Stimulated activated CD8-positive, alpha-beta memory T cell treated with anti-CD3 and anti-CD28 coated beads, Interleukin-12 subunit alpha, Interleukin-12 subunit beta, amount 100 ng/mL, for 4 hours (primary cell): ENCODE measurements around the gene SUSD4.
"Not testable (repeated sequence)": the region's sequence is repeated elsewhere in the genome, so short reads cannot be mapped to it uniquely, and the experiment has no call there.

Source experiments
- DNase-seq: peaks from one replicate; pipeline ENCODE4 v3.0.0-alpha.2; 2020; ENCODE audit warnings: low read depth

SUSD4 gene, protein sequence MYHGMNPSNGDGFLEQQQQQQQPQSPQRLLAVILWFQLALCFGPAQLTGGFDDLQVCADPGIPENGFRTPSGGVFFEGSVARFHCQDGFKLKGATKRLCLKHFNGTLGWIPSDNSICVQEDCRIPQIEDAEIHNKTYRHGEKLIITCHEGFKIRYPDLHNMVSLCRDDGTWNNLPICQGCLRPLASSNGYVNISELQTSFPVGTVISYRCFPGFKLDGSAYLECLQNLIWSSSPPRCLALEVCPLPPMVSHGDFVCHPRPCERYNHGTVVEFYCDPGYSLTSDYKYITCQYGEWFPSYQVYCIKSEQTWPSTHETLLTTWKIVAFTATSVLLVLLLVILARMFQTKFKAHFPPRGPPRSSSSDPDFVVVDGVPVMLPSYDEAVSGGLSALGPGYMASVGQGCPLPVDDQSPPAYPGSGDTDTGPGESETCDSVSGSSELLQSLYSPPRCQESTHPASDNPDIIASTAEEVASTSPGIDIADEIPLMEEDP

GRCh38 chr1:223363856-223364684 lies at the start of gene SUSD4:
TSS of gene SUSD4 (minus strand) at chr1:223364176. CDS start at chr1:223363425, 751 bp downstream.
- peak; percentile 53 for DNase-seq

- DNase-seq, result no peak
Observed at GRCh38 chr1:223413216-223413615, 49.2 kb upstream of the SUSD4 start.

GRCh38 chr1:223411710-223412109 lies 47.7 kb upstream of the SUSD4 start:
- no peak for DNase-seq

DNA sequence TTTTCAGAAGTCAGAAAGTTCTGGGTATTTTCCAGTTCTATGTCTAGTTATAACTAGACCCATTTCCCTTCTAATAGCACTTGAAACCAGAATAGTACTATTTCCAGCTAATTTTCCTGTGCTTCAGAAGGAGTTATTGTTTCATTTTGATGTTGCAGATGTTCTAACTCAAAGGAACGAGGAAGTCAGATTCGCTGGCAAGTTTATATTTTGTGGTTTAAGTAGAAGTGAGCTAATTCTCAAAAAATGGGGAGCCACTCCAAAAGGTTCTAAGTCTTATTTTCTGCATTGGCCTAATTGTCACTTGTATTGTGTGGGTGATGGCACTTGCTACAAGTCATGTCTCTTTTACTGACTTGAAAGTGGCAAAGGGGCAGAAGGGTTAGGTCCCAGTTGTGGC lies 47.3 kb upstream of the SUSD4 start:
- DNase-seq, result no peak

DNA sequence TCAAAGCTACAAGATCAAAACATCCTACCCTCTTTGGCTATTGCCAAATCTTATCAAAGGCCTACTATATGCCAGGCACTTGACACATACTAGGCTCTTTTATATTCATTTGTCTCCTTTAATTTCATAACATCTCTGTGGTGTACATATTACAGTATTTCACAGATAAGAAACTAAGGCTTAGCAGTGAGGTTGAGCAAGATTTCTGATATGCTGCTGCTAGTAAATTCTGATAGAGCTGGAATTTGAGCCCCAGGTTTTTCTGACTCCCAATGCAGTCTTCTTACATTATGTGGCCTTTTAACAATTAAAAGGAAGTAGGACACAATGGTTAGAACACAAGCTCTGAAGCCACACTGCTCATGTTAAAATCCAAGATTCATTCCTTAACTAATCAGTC lies 46.1 kb upstream of the SUSD4 start:
- no peak for DNase-seq

DNA sequence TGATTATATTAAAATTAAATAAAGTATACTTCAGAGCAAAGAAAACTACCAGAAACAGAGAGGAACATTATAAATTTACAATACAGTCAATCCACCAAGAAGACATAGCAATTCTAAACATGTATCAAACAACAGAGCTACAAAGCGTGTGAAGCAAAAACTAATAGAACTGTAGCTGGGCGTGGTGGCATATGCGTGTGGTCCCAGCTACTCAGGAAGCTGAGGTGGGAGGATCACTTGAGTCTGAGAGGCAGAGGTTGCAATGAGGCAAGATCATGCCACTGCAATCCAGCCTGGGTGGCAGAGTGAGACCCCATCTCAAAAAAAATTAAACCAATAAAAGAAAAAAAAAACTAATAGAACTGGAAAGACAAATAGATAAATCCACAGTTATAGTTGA lies 41.5 kb upstream of the SUSD4 start:
- no peak for DNase-seq

DNA sequence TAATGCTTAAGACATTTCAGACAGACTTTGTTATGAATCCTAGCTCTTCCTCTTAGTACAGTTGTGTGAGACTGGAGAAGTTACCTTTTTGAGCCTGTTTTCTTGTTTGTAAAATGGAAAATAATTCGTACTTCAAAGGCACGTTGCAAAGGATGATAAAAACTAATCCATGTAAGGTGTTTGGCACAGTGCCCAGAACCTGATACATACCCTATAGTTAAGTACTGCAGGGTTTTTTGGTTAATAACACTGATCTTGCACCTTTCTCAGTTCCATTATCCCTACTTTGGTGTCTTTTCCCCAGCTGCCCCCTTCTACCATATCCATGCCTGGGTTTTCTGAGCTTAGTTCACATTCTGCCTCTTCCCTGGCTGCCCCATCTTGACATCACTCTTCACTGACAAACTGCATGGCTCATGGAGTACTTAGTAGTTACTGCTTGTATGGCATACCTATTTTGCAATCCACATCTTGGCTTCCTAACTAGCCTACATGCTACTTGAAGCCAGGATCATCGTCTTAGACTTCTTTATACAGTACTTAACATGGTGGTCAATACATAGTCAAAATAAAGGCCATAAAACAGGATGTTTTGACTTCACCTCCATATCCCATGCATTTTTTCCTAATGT lies 39.3 kb upstream of the SUSD4 start:
- DNase-seq, result no peak

GRCh38 chr1:223402790-223403142 lies 38.8 kb upstream of the SUSD4 start:
- no peak for DNase-seq

DNA sequence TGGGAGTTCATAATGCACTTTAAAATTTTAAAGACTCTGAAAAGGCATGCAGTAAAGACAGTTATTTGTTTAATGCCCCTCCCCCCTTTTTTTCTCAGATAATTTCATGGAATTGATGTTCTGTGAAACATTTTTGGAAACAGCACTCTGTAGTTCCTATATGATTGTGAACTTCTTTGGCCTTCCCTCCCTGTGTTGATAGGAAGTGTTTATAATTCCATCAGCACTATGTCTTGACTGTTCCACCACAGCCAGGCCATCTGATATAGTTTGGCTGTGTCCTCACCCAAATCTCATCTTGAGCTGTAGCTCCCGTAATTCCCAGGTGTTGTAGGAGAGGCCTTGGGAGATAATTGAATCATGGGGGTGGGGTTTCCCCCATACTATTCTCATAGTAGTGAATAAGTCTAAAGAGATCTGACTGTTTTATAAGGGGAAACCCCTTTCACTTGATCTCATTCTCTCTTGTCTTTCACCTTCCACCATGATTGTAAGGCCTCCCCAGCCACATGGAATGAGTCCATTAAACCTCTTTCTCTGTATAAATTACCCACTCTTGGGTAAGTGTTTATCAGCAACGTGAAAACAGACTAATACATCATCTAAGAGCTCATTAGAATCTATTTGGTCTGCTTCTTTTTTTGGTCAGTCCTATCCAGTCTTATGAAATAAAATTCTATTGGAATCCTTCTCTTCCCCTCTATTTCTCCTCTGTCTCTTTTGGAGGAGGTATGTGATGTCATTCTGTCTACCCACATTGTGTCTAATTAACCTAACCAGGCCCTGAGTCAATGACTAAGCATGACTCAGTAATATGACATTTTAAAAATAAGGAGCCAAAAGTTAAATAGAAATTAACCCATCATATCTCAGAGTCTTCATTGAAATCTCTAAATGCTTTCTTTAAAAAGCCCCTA lies 38.2 kb upstream of the SUSD4 start:
- DNase-seq, result no peak

DNA sequence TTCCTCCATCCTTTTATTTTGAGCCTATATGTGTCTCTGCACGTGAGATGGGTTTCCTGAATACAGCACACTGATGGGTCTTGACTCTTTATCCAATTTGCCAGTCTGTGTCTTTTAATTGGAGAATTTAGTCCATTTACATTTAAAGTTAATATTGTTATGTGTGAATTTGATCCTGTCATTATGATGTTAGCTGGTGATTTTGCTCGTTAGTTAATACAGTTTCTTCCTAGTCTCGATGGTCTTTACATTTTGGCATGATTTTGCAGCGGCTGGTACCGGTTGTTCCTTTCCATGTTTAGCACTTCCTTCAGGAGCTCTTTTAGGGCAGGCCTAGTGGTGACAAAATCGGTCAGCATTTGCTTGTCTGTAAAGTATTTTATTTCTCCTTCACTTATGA lies 35.4 kb upstream of the SUSD4 start:
- DNase-seq, result not testable (repeated sequence)

- no peak for DNase-seq
Observed at GRCh38 chr1:223394706-223395105, 30.7 kb upstream of the SUSD4 start.

DNA sequence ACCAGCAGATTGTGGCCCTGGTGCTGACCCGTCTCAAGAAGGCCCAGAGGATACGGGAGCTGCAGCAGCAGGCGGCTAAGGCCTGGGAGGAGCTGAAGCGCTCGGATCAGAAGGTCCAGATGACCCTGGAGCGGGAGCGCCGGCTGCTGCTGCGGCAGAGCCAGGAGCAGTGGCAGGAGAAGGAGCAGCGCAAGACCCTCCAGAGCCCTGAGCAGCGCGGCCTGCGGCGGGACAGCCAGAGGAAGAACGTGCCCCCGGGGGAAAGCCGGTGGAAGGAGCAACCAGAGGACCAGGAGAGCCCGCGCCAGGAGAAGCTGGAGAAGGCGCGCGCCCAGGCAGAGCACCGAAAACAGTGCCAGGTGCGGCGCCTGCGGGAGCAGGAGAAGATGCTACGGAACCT lies 30.3 kb upstream of the SUSD4 start:
- DNase-seq, result no peak

GRCh38 chr1:223393275-223394214 lies 29.6 kb upstream of the SUSD4 start, which contains the start of gene CCDC185:
TSS of gene CCDC185 (plus strand) at chr1:223393415. CDS start at chr1:223393476, 61 bp downstream.
- no peak for DNase-seq

- DNase-seq, result no peak
Observed at GRCh38 chr1:223390618-223391017, 26.6 kb upstream of the SUSD4 start.

- no peak for DNase-seq
Observed at GRCh38 chr1:223386013-223386412, 22.0 kb upstream of the SUSD4 start.

GRCh38 chr1:223378754-223379153 lies 14.8 kb upstream of the SUSD4 start:
- no peak for DNase-seq

DNA sequence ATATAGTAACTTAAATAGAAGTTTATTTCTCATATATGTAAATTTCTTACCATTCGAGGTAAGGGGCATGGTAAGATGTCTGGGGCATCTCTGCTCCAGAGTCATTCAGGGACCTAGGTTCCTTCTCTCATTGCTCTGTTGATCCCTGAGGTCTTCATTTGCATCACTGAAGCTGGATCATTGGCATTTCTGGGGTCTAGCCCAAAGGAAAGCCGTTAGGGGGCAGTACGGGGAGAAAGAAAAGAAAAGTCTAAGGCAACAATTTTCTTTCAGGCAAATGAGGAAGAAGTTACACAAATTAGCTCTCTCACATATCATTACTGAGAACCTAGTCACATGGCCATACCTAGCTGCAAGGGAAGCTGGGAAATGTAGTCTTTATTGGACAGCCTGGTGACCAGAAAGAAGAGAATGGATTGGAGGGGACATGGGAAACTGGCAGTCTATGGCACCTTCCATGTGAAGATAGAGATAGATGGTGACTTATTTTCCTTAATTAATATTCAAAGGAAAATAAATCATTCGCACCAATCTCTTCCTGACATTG lies 10.2 kb upstream of the SUSD4 start:
- no peak for DNase-seq

DNA sequence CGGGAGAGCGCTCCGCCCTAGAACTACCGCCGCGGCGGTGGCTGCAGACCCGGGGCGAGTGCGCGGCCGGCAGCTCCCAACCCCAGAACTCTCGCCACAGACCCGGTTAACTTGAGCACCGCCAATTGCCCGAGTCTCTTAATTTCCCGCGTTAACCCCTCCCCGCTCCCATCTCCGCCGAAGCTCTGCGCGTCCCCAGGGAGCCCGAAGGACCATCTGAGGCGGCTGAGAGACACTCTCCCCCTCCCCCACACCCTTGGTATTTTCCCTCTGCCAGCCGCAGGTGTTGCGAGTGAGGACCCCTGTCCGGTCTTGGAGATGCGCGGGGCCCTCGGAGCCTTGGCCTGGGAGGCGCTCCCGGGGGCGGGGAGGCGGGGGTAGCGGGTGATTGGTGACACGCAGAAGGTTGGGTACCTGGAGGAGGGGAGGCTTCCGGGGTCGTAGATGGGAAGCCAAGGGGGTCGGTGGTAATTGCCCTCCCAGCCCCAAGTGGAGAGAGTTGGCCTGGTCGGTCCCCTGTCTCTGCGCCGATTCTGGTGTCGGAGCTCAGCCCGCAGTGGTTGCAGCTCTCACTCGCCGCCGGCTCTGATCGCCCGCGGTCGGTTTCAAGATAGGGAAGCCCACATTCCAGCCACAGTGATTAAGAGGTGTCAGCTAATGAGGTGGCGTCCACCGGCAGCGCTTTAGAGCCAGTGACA lies 858 bp upstream of the SUSD4 start:
- DNase-seq, result no peak

GRCh38 chr1:223363057-223363855 lies 720 bp downstream of the SUSD4 start:
- DNase-seq, result no peak
